GM12878 (cell line): ENCODE data around the gene ANLN. TPM values are rescaled to one million over a fixed set of nuclear protein-coding genes. Genes with fewer than 3 reads are reported as not detected.

Experiments
- CUX1 ChIP-seq: IDR thresholded peaks from 2 replicates; pipeline ENCODE4 v1.6.1; 2012; ENCODE audit warnings: improper control_type of control experiment, low read depth, low read length; ENCODE audit not compliant: insufficient replicate concordance
- E2F8 ChIP-seq: fragments of 450-650 bp; IDR thresholded peaks from 2 replicates; pipeline ENCODE4 v1.6.1; 2018; ENCODE audit warnings: mild to moderate bottlenecking, low read depth, moderate library complexity; ENCODE audit not compliant: partially characterized antibody
- ZNF24 ChIP-seq: fragments of 450-650 bp; IDR thresholded peaks from 2 replicates; pipeline ENCODE4 v1.6.1; 2017; ENCODE audit warnings: antibody characterized with exemption, mild to moderate bottlenecking
- polyA plus RNA-seq, 11 experiments: library from polyadenylated mRNA; depleted of rRNA in 4 of 11; unstranded in 6 of 11; stranded (reverse) in 5 of 11; fragments of >200 nt; fragmentation: Nextera tagmentation in 4 of 11; fragmentation: Illumina TruSeq in 1 of 11; extraction: Ambion mirVana in 4 of 11; extraction: Trizol in 1 of 11; gene quantifications; 1 replicate in 1 of 11; 2 replicates in 10 of 11; pipeline versions ENCODE4 v1.2.1 to v1.2.3, GENCODE V29; 2011 to 2016; ENCODE audit warnings: inconsistent platforms in 2 of 11, missing spikeins in 2 of 11, low read depth in 1 of 11
- total RNA-seq, 4 experiments: library from RNA; depleted of rRNA in 3 of 4; stranded (reverse); fragments of >200 nt in 3 of 4; fragmentation: Illumina TruSeq in 1 of 4; extraction: Trizol in 1 of 4; gene quantifications; 2 replicates each; pipeline versions ENCODE4 v1.2.1 to v1.2.3, GENCODE V29; 2013 to 2021

The ANLN gene
- total and polyA plus RNA-seq, 10 of the 15 experiments (the other 5 are each of a cell fraction or from before 2014, with no cell fraction given): 9.5 to 32.1 (median 24.2) TPM

GRCh38 chr7:36459236-36459960 is 69.7 kb downstream of the ANLN start (continued):
- TF ChIP-seq CUX1 (no peak), ZNF24 (no peak), E2F8 (no peak)
